HEK293 (cell line): ENCODE measurements around the gene PPP1R14C.

Source experiments
- AEBP2 ChIP-seq: fragments of 450-650 bp; formaldehyde crosslinking; IDR thresholded peaks from 2 replicates; pipeline ENCODE4 v1.5.1; 2016; ENCODE audit warnings: missing biosample characterization, missing genetic modification characterization, borderline replicate concordance
- FEZF1 ChIP-seq: fragments of 450-650 bp; formaldehyde crosslinking; IDR thresholded peaks from 2 replicates; pipeline ENCODE4 v1.5.1; 2016; ENCODE audit warnings: missing biosample characterization, missing genetic modification characterization
- GFI1B ChIP-seq: fragments of 450-650 bp; formaldehyde crosslinking; IDR thresholded peaks from 2 replicates; pipeline ENCODE4 v1.5.1; 2016; ENCODE audit warnings: missing biosample characterization, missing genetic modification characterization
- GLI4 ChIP-seq: fragments of 450-650 bp; formaldehyde crosslinking; IDR thresholded peaks from 2 replicates; pipeline ENCODE4 v1.5.1; 2016; ENCODE audit warnings: missing biosample characterization, missing genetic modification characterization
- KLF1 ChIP-seq: fragments of 450-650 bp; formaldehyde crosslinking; IDR thresholded peaks from 2 replicates; pipeline ENCODE4 v1.5.1; 2016; ENCODE audit warnings: missing biosample characterization, missing genetic modification characterization
- KLF17 ChIP-seq: fragments of 450-650 bp; formaldehyde crosslinking; IDR thresholded peaks from 2 replicates; pipeline ENCODE4 v1.5.1; 2016; ENCODE audit warnings: missing biosample characterization, missing genetic modification characterization
- PRDM1 ChIP-seq: fragments of 450-650 bp; formaldehyde crosslinking; IDR thresholded peaks from 2 replicates; pipeline ENCODE4; 2016; ENCODE audit warnings: missing biosample characterization, missing genetic modification characterization
- SCRT2 ChIP-seq: fragments of 450-650 bp; formaldehyde crosslinking; IDR thresholded peaks from 2 replicates; pipeline ENCODE4 v1.5.1; 2016; ENCODE audit warnings: missing biosample characterization, missing genetic modification characterization
- SP7 ChIP-seq: fragments of 450-650 bp; formaldehyde crosslinking; IDR thresholded peaks from 2 replicates; pipeline ENCODE4 v1.5.1; 2016; ENCODE audit warnings: missing biosample characterization, missing genetic modification characterization
- TRIM28 ChIP-seq: IDR thresholded peaks from 2 replicates; pipeline ENCODE4 v1.6.1; 2011; ENCODE audit warnings: low read length, control low read depth, borderline replicate concordance
- ZBTB21 ChIP-seq: fragments of 450-650 bp; formaldehyde crosslinking; IDR thresholded peaks from 2 replicates; pipeline ENCODE4 v1.5.1; 2017; ENCODE audit warnings: missing biosample characterization, missing genetic modification characterization
- ZFP3 ChIP-seq: fragments of 450-650 bp; formaldehyde crosslinking; IDR thresholded peaks from 2 replicates; pipeline ENCODE4 v1.5.1; 2016; ENCODE audit warnings: low read depth, missing biosample characterization, missing genetic modification characterization
- ZFP37 ChIP-seq: fragments of 450-650 bp; formaldehyde crosslinking; IDR thresholded peaks from 2 replicates; pipeline ENCODE4 v1.5.1; 2016; ENCODE audit warnings: missing biosample characterization, missing genetic modification characterization
- ZFP41 ChIP-seq: fragments of 450-650 bp; formaldehyde crosslinking; IDR thresholded peaks from 2 replicates; pipeline ENCODE4 v1.5.1; 2016; ENCODE audit warnings: missing biosample characterization, missing genetic modification characterization, borderline replicate concordance
- ZFP69B ChIP-seq: fragments of 450-650 bp; formaldehyde crosslinking; IDR thresholded peaks from 2 replicates; pipeline ENCODE4 v1.5.1; 2016; ENCODE audit warnings: missing biosample characterization, missing genetic modification characterization
- ZNF10 ChIP-seq: fragments of 450-650 bp; formaldehyde crosslinking; IDR thresholded peaks from 2 replicates; pipeline ENCODE4 v1.5.1; 2017; ENCODE audit warnings: missing biosample characterization, missing genetic modification characterization
- ZNF132 ChIP-seq: fragments of 450-650 bp; formaldehyde crosslinking; IDR thresholded peaks from 2 replicates; pipeline ENCODE4 v1.5.1; 2017; ENCODE audit warnings: missing biosample characterization, missing genetic modification characterization, borderline replicate concordance
- ZNF133 ChIP-seq: fragments of 450-650 bp; formaldehyde crosslinking; IDR thresholded peaks from 2 replicates; pipeline ENCODE4 v1.5.1; 2016; ENCODE audit warnings: missing biosample characterization, missing genetic modification characterization
- ZNF146 ChIP-seq: fragments of 450-650 bp; formaldehyde crosslinking; IDR thresholded peaks from 2 replicates; pipeline ENCODE4 v1.5.1; 2016; ENCODE audit warnings: missing biosample characterization, missing genetic modification characterization
- ZNF148 ChIP-seq: fragments of 450-650 bp; formaldehyde crosslinking; IDR thresholded peaks from 2 replicates; pipeline ENCODE4 v1.5.0; 2017; ENCODE audit warnings: missing biosample characterization, missing genetic modification characterization, borderline replicate concordance
- ZNF174 ChIP-seq: fragments of 450-650 bp; formaldehyde crosslinking; IDR thresholded peaks from 2 replicates; pipeline ENCODE4 v1.5.0; 2017; ENCODE audit warnings: missing biosample characterization, mild to moderate bottlenecking, missing genetic modification characterization
- ZNF214 ChIP-seq: fragments of 450-650 bp; formaldehyde crosslinking; IDR thresholded peaks from 2 replicates; pipeline ENCODE4 v1.5.1; 2017; ENCODE audit warnings: missing biosample characterization, mild to moderate bottlenecking, missing genetic modification characterization, borderline replicate concordance
- ZNF24 ChIP-seq: fragments of 450-650 bp; formaldehyde crosslinking; IDR thresholded peaks from 2 replicates; pipeline ENCODE4 v1.5.1; 2016; ENCODE audit warnings: missing biosample characterization, missing genetic modification characterization
- ZNF266 ChIP-seq: fragments of 450-650 bp; formaldehyde crosslinking; IDR thresholded peaks from 2 replicates; pipeline ENCODE4 v1.5.1; 2016; ENCODE audit warnings: missing biosample characterization, missing genetic modification characterization, low read depth
- ZNF280D ChIP-seq: fragments of 450-650 bp; formaldehyde crosslinking; IDR thresholded peaks from 2 replicates; pipeline ENCODE4 v1.5.1; 2016; ENCODE audit warnings: missing biosample characterization, missing genetic modification characterization
- ZNF404 ChIP-seq: fragments of 450-650 bp; formaldehyde crosslinking; IDR thresholded peaks from 2 replicates; pipeline ENCODE4 v1.5.1; 2017; ENCODE audit warnings: missing biosample characterization, missing genetic modification characterization
- ZNF423 ChIP-seq: fragments of 450-650 bp; formaldehyde crosslinking; IDR thresholded peaks from 2 replicates; pipeline ENCODE4 v1.5.1; 2016; ENCODE audit warnings: missing biosample characterization, missing genetic modification characterization
- ZNF521 ChIP-seq: fragments of 450-650 bp; formaldehyde crosslinking; IDR thresholded peaks from 2 replicates; pipeline ENCODE4 v1.5.1; 2017; ENCODE audit warnings: missing biosample characterization, mild to moderate bottlenecking, missing genetic modification characterization
- ZNF529 ChIP-seq: fragments of 450-650 bp; formaldehyde crosslinking; IDR thresholded peaks from 2 replicates; pipeline ENCODE4 v1.5.1; 2017; ENCODE audit warnings: missing genetic modification characterization, missing biosample characterization; ENCODE audit not compliant: insufficient replicate concordance
- ZNF530 ChIP-seq: fragments of 450-650 bp; formaldehyde crosslinking; IDR thresholded peaks from 2 replicates; pipeline ENCODE4 v1.5.1; 2016; ENCODE audit warnings: low read depth, missing biosample characterization, missing genetic modification characterization
- ZNF558 ChIP-seq: fragments of 450-650 bp; formaldehyde crosslinking; IDR thresholded peaks from 2 replicates; pipeline ENCODE4 v1.5.1; 2016; ENCODE audit warnings: missing biosample characterization, missing genetic modification characterization
- ZNF621 ChIP-seq: fragments of 450-650 bp; formaldehyde crosslinking; IDR thresholded peaks from 2 replicates; pipeline ENCODE4 v1.5.1; 2017; ENCODE audit warnings: missing biosample characterization, missing genetic modification characterization
- ZNF629 ChIP-seq: fragments of 450-650 bp; formaldehyde crosslinking; IDR thresholded peaks from 2 replicates; pipeline ENCODE4 v1.5.1; 2017; ENCODE audit warnings: missing biosample characterization, missing genetic modification characterization
- ZNF670 ChIP-seq: fragments of 450-650 bp; formaldehyde crosslinking; IDR thresholded peaks from 2 replicates; pipeline ENCODE4 v1.5.1; 2016; ENCODE audit warnings: missing biosample characterization, missing genetic modification characterization, low read depth

PPP1R14C gene

GRCh38 chr6:150139533-150139932, 3.3 kb upstream of the PPP1R14C start (continued):
- no peak for TF ChIP-seq SCRT2 (tag by site-specific recombination)
- TF ChIP-seq ZFP3 (tag by site-specific recombination), result no peak
- TF ChIP-seq ZNF670, result no peak
- no peak for TF ChIP-seq AEBP2 (tag by site-specific recombination)
- TF ChIP-seq ZNF146 (tag by site-specific recombination), result no peak
- TF ChIP-seq KLF1 (tag by site-specific recombination), result 0 out of 2 replicates have a peak, but pooled peaks have one; percentile 9
- 0 out of 2 replicates have a peak, but pooled peaks have one; percentile 71 for TF ChIP-seq ZNF24 (tag by site-specific recombination)
- no peak for TF ChIP-seq ZNF529 (tag by site-specific recombination)
- TF ChIP-seq ZNF629 (tag by site-specific recombination), result peak; percentile 80
- TF ChIP-seq ZNF214, result no peak
- peak; percentile 56; the same call in 1 of the 2 replicates for TF ChIP-seq ZNF558 (tag by site-specific recombination)
- TF ChIP-seq ZNF174 (tag by site-specific recombination), result no peak
- TF ChIP-seq ZNF404 (tag by site-specific recombination), result no peak
- no peak; the same call in 1 of the 2 replicates for TF ChIP-seq TRIM28
- no peak for TF ChIP-seq PRDM1 (tag by site-specific recombination)
- no peak for TF ChIP-seq ZBTB21 (tag by site-specific recombination)
- TF ChIP-seq ZNF530 (tag by site-specific recombination), result no peak
- no peak for TF ChIP-seq ZNF521
- TF ChIP-seq GFI1B (tag by site-specific recombination), result peak; percentile 57
- TF ChIP-seq ZFP41 (tag by site-specific recombination), result no peak
- TF ChIP-seq ZNF423, result no peak
- no peak for TF ChIP-seq ZFP37
- peak; percentile 89 for TF ChIP-seq SP7 (tag by site-specific recombination)
- TF ChIP-seq GLI4 (tag by site-specific recombination), result no peak
- no peak for TF ChIP-seq ZNF621 (tag by site-specific recombination)
- no peak for TF ChIP-seq ZNF132 (tag by site-specific recombination)
- TF ChIP-seq ZNF266 (tag by site-specific recombination), result no peak
- TF ChIP-seq ZNF133, result no peak
- TF ChIP-seq ZNF148, result no peak
- TF ChIP-seq ZNF10 (tag by site-specific recombination), result 0 out of 2 replicates have a peak, but pooled peaks have one; percentile 47
- no peak for TF ChIP-seq KLF17
- peak; percentile 84 for TF ChIP-seq FEZF1 (tag by site-specific recombination)
- TF ChIP-seq ZFP69B (tag by site-specific recombination), result 0 out of 2 replicates have a peak, but pooled peaks have one; percentile 21
- no peak for TF ChIP-seq ZNF280D (tag by site-specific recombination)
